Activated CD4-positive, alpha-beta T cell treated with anti-CD3 and anti-CD28 coated beads, Interleukin-10, Interleukin-2, amounts not matched to agents 100 ng/mL and 50 ng/mL, durations not matched to agents 16 hours and 8 hours (primary cell): ENCODE results near the gene KRT75.
"Not testable (repeated sequence)": the region's sequence is repeated elsewhere in the genome, so short reads cannot be mapped to it uniquely, and the experiment has no call there.

Source experiments
- DNase-seq: peaks from one replicate; pipeline ENCODE4 v3.0.0-alpha.2; 2020

KRT75 gene

GRCh38 chr12:52415870-52416750 lies 18.1 kb downstream of the KRT75 start:
- DNase-seq: no peak

GRCh38 chr12:52414936-52415335 lies 19.2 kb downstream of the KRT75 start:
- DNase-seq: no peak

GRCh38 chr12:52413782-52414345 lies 20.3 kb downstream of the KRT75 start:
- no peak for DNase-seq

- no peak for DNase-seq
Measured at GRCh38 chr12:52413202-52413601, 21.0 kb downstream of the KRT75 start.

- no peak for DNase-seq
Measured at GRCh38 chr12:52411815-52412214, 22.4 kb downstream of the KRT75 start.

- DNase-seq: not testable (repeated sequence)
Measured at GRCh38 chr12:52410589-52411248, 23.5 kb downstream of the KRT75 start.

GRCh38 chr12:52407918-52408317 lies 26.3 kb downstream of the KRT75 start:
- DNase-seq: no peak

- no peak for DNase-seq
Measured at GRCh38 chr12:52405922-52406385, 28.2 kb downstream of the KRT75 start, which contains the start of gene KRT82. Gene KRT82, minus strand, starts transcription at chr12:52406335. Its CDS starts 58 bp downstream, at chr12:52406277.

GRCh38 chr12:52404951-52405350 lies 29.2 kb downstream of the KRT75 start:
- DNase-seq: no peak

- no peak for DNase-seq
Measured at GRCh38 chr12:52403561-52403960, 30.6 kb downstream of the KRT75 start.

- no peak for DNase-seq
Measured at GRCh38 chr12:52402873-52403540, 31.2 kb downstream of the KRT75 start.

- DNase-seq: no peak
Measured at GRCh38 chr12:52402377-52402776, 31.8 kb downstream of the KRT75 start.

- no peak for DNase-seq
Measured at GRCh38 chr12:52401926-52402325, 32.2 kb downstream of the KRT75 start.

GRCh38 chr12:52401526-52401925 lies 32.6 kb downstream of the KRT75 start:
- no peak for DNase-seq

- DNase-seq: no peak
Measured at GRCh38 chr12:52400906-52401305, 33.3 kb downstream of the KRT75 start.

- DNase-seq: no peak
Measured at GRCh38 chr12:52399756-52400155, 34.4 kb downstream of the KRT75 start.

- DNase-seq: no peak
Measured at GRCh38 chr12:52398176-52398575, 36.0 kb downstream of the KRT75 start.

GRCh38 chr12:52396656-52397055 lies 37.5 kb downstream of the KRT75 start:
- DNase-seq: no peak

GRCh38 chr12:52395761-52396434 lies 38.3 kb downstream of the KRT75 start:
- DNase-seq: peak; percentile 6

GRCh38 chr12:52394836-52395405 lies 39.2 kb downstream of the KRT75 start:
- no peak for DNase-seq

GRCh38 chr12:52392465-52393007 lies 41.6 kb downstream of the KRT75 start:
- DNase-seq: no peak

- no peak for DNase-seq
Measured at GRCh38 chr12:52391618-52392002, 42.6 kb downstream of the KRT75 start.
